GM23248 (cell line): ENCODE measurements around the gene UGT1A10.

Experiments used
- EZH2 ChIP-seq: fragments of 200-600 bp; sonication (generic); IDR thresholded peaks from 2 replicates; pipeline ENCODE4 v1.6.1; 2018; ENCODE audit warnings: antibody characterized with exemption, mild to moderate bottlenecking; ENCODE audit not compliant: insufficient read depth, poor library complexity, severe bottlenecking
- EZH2phosphoT487 ChIP-seq: fragments of 200-600 bp; sonication (generic); IDR thresholded peaks from 2 replicates; pipeline ENCODE4 v1.6.1; 2018; ENCODE audit warnings: antibody characterized with exemption, moderate library complexity, mild to moderate bottlenecking, low read depth; ENCODE audit not compliant: insufficient read depth

- TF ChIP-seq EZH2phosphoT487 (no peak), EZH2 (no peak)
Measured at GRCh38 chr2:233807215-233807865, 171.1 kb downstream of the UGT1A10 start.
